22Rv1 (cell line): ENCODE results near the gene STEAP4.
A peak's percentile ranks its signal among the peaks of the same experiment; 100 is the strongest.

Experiments
- H3K27ac ChIP-seq: fragments of 450-650 bp; 2 replicates; pipeline ENCODE4 v1.5.1; 2017
- CTCF ChIP-seq: fragments of 450-650 bp; IDR thresholded peaks from 2 replicates; pipeline ENCODE4 v1.5.1; 2017; ENCODE audit warnings: mild to moderate bottlenecking
- ZFX ChIP-seq: fragments of 450-650 bp; IDR thresholded peaks from 2 replicates; pipeline ENCODE4 v1.6.1; 2017; ENCODE audit warnings: antibody characterized with exemption, borderline replicate concordance

The STEAP4 gene

GRCh38 chr7:88239852-88240251, 66.8 kb downstream of the STEAP4 start:
- H3K27ac ChIP-seq, result no peak overlapping the region
- TF ChIP-seq CTCF, result no peak
- no peak for TF ChIP-seq ZFX

- TF ChIP-seq CTCF (no peak), ZFX (no peak)
- H3K27ac ChIP-seq, result no peak overlapping the region
Observed at GRCh38 chr7:88233828-88234227, 72.9 kb downstream of the STEAP4 start.

GRCh38 chr7:88230646-88231045, 76.0 kb downstream of the STEAP4 start:
- H3K27ac ChIP-seq, result no peak overlapping the region
- no peak for TF ChIP-seq CTCF

- no peak for TF ChIP-seq ZFX
- no peak for TF ChIP-seq CTCF
- H3K27ac ChIP-seq, result no peak overlapping the region
Observed at GRCh38 chr7:88229302-88229995, 77.2 kb downstream of the STEAP4 start.

- no peak for TF ChIP-seq ZFX
- TF ChIP-seq CTCF, result no peak
- H3K27ac ChIP-seq, result peak overlapping the region; percentile 65
Observed at GRCh38 chr7:88226886-88227516, 79.7 kb downstream of the STEAP4 start.

- H3K27ac ChIP-seq, result peak overlapping the region; percentile 65
- no peak for TF ChIP-seq CTCF
- TF ChIP-seq ZFX, result no peak
Observed at GRCh38 chr7:88226201-88226600, 80.5 kb downstream of the STEAP4 start.

- no peak for TF ChIP-seq ZFX
- TF ChIP-seq CTCF, result no peak
- H3K27ac ChIP-seq, result no peak overlapping the region
Observed at GRCh38 chr7:88224601-88225275, 82.0 kb downstream of the STEAP4 start.
